ENCODE measurements around the gene SLC12A6.

DNA sequence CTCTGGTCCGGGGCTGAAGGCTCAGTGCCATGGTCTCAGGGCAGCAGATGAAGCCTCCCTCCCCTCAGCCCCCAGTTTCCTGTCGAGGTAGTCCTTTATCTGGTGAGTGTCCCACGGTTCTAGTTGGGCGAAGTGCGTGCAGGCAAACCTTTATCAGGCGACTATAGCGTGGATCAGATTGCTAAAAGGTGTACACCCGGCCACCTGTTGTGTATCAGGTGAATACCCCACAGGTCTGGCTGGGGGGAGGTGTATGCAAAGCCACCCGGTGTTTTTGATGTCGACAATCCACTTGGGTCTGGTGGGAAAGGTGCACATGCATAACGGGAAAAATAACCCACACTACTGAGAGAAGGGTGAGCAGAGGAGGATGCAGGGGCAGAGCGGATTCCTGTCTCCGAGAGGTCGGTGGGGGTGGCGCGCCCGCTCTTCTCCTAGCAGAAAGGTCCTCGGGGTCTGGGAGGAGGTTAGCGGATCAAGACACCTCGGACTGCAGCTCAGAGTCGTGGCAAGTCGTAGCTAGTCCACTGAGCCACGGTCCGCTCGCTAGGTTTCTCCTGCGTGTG, 507 bp downstream of the SLC12A6 start:
- no peak for TF ChIP-seq POLR2A (IDR thresholded peaks at IDR 0.05)
- TF ChIP-seq CTCF (IDR thresholded peaks at IDR 0.05): no peak
- no peak for TF ChIP-seq POLR2AphosphoS5 (IDR thresholded peaks at IDR 0.05)
